ENCODE data around the gene APMAP.

APMAP gene

GRCh38 chr20:25033265-25033923 lies 40.8 kb upstream of the APMAP start:
- Histone ChIP-seq H3K36me3 (ENCODE audit: control insufficient read depth, low read depth, low read length) (no peaks in the 10 kb centered on the region), H3K27ac (ENCODE audit: low read length) (no peak overlapping the region), H3K27me3 (ENCODE audit: control insufficient read depth, insufficient read depth, low read length) (no peaks in the 10 kb centered on the region), H3K4me3 (ENCODE audit: low read length) (no peak overlapping the region), H3K4me1 (ENCODE audit: control insufficient read depth, low read depth, low read length) (no peaks in the 10 kb centered on the region), H3K9ac (ENCODE audit: low read length) (no peak overlapping the region), H3K9me3 (ENCODE audit: control insufficient read depth, low read depth, low read length) (no peaks in the 10 kb centered on the region)

DNA sequence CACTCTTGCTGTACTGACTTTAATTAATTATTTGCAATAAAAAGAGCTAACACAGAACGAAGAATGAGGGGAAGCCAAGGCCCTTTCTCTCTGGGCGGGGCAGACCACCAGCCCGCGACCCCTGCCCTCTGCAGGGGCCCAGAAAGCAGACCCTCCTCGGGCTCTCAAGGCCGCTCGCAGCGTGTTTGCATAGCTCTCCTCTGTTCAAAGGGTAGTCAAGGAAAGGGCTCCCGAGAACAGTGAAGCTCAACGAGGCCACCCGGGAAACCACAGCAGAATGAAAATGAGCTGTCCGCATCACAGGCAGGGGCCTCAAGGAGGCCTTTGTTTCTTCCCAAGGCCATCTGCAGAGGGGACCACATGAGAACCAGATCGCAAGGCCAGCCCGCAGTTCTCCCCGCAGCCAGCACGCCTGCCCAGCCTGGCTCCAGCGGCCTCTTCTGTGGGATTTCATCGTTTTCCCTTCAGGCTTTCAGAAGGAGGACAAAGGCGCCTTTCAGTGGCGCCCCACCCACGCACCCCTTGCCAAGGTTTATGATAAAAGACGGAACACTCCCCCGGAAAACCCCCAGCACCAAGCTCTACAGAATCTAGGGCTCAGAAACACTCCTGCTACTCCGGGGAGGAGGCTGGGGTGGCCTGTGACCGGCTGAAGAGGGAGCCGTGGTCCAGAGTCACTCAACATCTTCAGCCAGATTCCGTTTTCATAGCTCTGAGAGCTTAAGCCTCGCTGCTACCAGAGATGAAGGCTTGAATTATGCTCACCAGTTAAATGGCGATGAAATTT lies 40.1 kb upstream of the APMAP start:
- H3K36me3 ChIP-seq (ENCODE audit: control insufficient read depth, low read depth, low read length), result no peaks in the 10 kb centered on the region
- no peak overlapping the region for H3K4me3 ChIP-seq (ENCODE audit: low read length)
- H3K27me3 ChIP-seq (ENCODE audit: control insufficient read depth, insufficient read depth, low read length), result no peaks in the 10 kb centered on the region
- no peak overlapping the region for H3K9ac ChIP-seq (ENCODE audit: low read length)
- no peak overlapping the region for H3K27ac ChIP-seq (ENCODE audit: low read length)
- H3K9me3 ChIP-seq (ENCODE audit: control insufficient read depth, low read depth, low read length), result no peaks in the 10 kb centered on the region
- H3K4me1 ChIP-seq (ENCODE audit: control insufficient read depth, low read depth, low read length), result no peaks in the 10 kb centered on the region

GRCh38 chr20:25032065-25032477 lies 39.5 kb upstream of the APMAP start:
- H3K36me3 ChIP-seq (ENCODE audit: control insufficient read depth, low read depth, low read length), result no peaks in the 10 kb centered on the region
- no peak overlapping the region for H3K9ac ChIP-seq (ENCODE audit: low read length)
- no peak overlapping the region for H3K4me3 ChIP-seq (ENCODE audit: low read length)
- H3K9me3 ChIP-seq (ENCODE audit: control insufficient read depth, low read depth, low read length), result no peaks in the 10 kb centered on the region
- H3K27ac ChIP-seq (ENCODE audit: low read length), result no peak overlapping the region
- no peaks in the 10 kb centered on the region for H3K4me1 ChIP-seq (ENCODE audit: control insufficient read depth, low read depth, low read length)
- H3K27me3 ChIP-seq (ENCODE audit: control insufficient read depth, insufficient read depth, low read length), result no peaks in the 10 kb centered on the region

DNA sequence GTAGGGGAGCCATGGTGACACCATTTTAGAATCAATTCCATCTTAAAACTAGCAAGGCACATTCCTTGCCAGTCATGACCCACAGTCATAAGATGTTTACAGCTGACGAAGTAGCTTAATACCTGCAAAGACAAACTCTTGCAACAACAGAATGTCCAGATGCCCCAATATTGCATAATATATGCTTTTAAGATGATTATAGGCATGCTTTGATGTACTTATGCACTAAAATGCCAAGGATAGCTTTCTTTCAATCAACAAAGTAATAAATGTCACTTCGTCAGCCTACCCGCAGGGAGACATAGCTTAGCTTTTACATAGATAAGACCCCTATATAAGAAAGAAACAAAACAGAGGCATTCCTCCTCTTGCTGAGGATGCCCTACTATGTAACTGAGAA lies 38.7 kb upstream of the APMAP start:
- Histone ChIP-seq H3K4me3 (ENCODE audit: low read length) (no peak overlapping the region), H3K36me3 (ENCODE audit: control insufficient read depth, low read depth, low read length) (no peaks in the 10 kb centered on the region), H3K27ac (ENCODE audit: low read length) (no peak overlapping the region), H3K9ac (ENCODE audit: low read length) (no peak overlapping the region), H3K4me1 (ENCODE audit: control insufficient read depth, low read depth, low read length) (no peaks in the 10 kb centered on the region), H3K9me3 (ENCODE audit: control insufficient read depth, low read depth, low read length) (no peaks in the 10 kb centered on the region), H3K27me3 (ENCODE audit: control insufficient read depth, insufficient read depth, low read length) (no peaks in the 10 kb centered on the region)

DNA sequence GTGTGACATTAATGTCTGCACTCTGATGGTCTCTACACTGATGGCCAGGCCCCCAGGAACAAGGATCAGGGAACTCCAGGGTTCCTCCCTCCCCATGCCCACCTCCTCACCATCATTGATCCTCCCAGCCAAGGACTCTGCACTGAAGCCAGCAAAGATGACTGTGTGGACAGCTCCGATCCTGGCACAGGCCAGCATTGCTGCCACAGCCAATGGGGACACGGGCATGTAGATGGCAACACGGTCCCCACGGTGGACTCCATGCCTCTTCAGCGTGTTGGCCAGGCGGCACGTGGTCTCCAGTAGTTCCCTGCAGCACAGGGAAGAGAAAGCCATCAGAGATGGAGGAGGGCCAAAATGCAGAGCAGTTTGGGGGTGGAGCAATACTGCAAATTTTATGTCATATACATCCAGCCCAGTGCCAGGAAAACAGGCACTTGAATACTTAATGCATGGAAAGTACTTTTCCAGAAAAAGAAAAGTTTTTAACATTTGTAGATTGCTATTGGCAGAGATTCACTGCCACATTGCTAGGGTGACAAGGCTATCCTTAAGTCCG lies 38.2 kb upstream of the APMAP start:
- Histone ChIP-seq H3K27me3 (ENCODE audit: control insufficient read depth, insufficient read depth, low read length) (no peaks in the 10 kb centered on the region), H3K4me3 (ENCODE audit: low read length) (no peak overlapping the region), H3K9me3 (ENCODE audit: control insufficient read depth, low read depth, low read length) (no peaks in the 10 kb centered on the region), H3K9ac (ENCODE audit: low read length) (no peak overlapping the region), H3K27ac (ENCODE audit: low read length) (no peak overlapping the region), H3K36me3 (ENCODE audit: control insufficient read depth, low read depth, low read length) (no peaks in the 10 kb centered on the region), H3K4me1 (ENCODE audit: control insufficient read depth, low read depth, low read length) (no peaks in the 10 kb centered on the region)

GRCh38 chr20:25030007-25030648 lies 37.6 kb upstream of the APMAP start:
- H3K27ac ChIP-seq (ENCODE audit: low read length), result no peak overlapping the region
- no peak overlapping the region for H3K9ac ChIP-seq (ENCODE audit: low read length)
- no peak overlapping the region for H3K4me3 ChIP-seq (ENCODE audit: low read length)
- H3K9me3 ChIP-seq (ENCODE audit: control insufficient read depth, low read depth, low read length), result no peaks in the 10 kb centered on the region
- no peaks in the 10 kb centered on the region for H3K36me3 ChIP-seq (ENCODE audit: control insufficient read depth, low read depth, low read length)
- no peaks in the 10 kb centered on the region for H3K4me1 ChIP-seq (ENCODE audit: control insufficient read depth, low read depth, low read length)
- H3K27me3 ChIP-seq (ENCODE audit: control insufficient read depth, insufficient read depth, low read length), result no peaks in the 10 kb centered on the region

- Histone ChIP-seq H3K36me3 (ENCODE audit: control insufficient read depth, low read depth, low read length) (no peaks in the 10 kb centered on the region), H3K27me3 (ENCODE audit: control insufficient read depth, insufficient read depth, low read length) (no peaks in the 10 kb centered on the region), H3K9me3 (ENCODE audit: control insufficient read depth, low read depth, low read length) (no peaks in the 10 kb centered on the region), H3K9ac (ENCODE audit: low read length) (no peak overlapping the region), H3K4me1 (ENCODE audit: control insufficient read depth, low read depth, low read length) (no peaks in the 10 kb centered on the region), H3K27ac (ENCODE audit: low read length) (no peak overlapping the region), H3K4me3 (ENCODE audit: low read length) (no peak overlapping the region)
These were observed 33.5 kb upstream of the APMAP start for GRCh38 chr20:25025986-25026605.

DNA sequence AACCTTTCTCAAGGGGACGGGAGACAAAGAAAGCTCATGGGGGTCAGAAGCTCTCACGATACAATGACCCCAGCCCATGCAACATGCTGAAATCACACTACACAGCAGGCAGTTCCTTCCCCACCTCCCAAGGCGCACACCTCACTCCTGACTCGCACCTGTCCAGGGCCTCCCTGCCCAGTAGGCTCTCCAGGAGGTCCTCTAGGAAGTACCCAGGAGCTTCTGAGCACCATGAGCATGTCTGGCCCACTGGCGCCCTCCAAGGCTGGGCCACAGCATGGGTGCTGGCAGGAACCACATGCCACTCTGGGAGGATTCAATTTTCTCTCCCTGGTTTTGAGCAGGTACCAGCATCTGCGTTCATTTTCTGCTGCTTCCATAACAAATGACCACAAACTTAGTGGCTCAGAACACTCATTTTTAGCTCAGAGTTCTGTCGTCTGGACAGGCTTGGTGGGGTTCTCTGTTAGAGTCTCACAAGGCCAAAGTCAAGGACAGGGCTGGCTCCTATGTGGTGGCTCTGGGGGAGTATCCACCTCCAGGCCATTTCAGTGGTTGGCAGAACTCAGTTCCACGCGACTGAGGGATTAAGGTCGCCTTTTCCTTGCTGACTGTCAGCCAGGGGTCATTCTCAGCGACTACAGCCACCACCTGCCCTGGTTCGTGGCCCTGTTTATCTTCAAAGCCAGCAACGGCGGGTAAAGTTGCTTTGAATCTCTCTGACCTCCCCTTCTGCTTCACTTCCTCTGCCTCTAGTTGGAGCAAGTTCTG lies 32.7 kb upstream of the APMAP start:
- Histone ChIP-seq H3K27ac (ENCODE audit: low read length) (no peak overlapping the region), H3K4me1 (ENCODE audit: control insufficient read depth, low read depth, low read length) (no peaks in the 10 kb centered on the region), H3K9me3 (ENCODE audit: control insufficient read depth, low read depth, low read length) (no peaks in the 10 kb centered on the region), H3K4me3 (ENCODE audit: low read length) (no peak overlapping the region), H3K27me3 (ENCODE audit: control insufficient read depth, insufficient read depth, low read length) (no peaks in the 10 kb centered on the region), H3K9ac (ENCODE audit: low read length) (no peak overlapping the region), H3K36me3 (ENCODE audit: control insufficient read depth, low read depth, low read length) (no peaks in the 10 kb centered on the region)

GRCh38 chr20:25024171-25024570 lies 31.6 kb upstream of the APMAP start:
- H3K27ac ChIP-seq (ENCODE audit: low read length), result no peak overlapping the region
- no peaks in the 10 kb centered on the region for H3K36me3 ChIP-seq (ENCODE audit: control insufficient read depth, low read depth, low read length)
- H3K27me3 ChIP-seq (ENCODE audit: control insufficient read depth, insufficient read depth, low read length), result no peaks in the 10 kb centered on the region

DNA sequence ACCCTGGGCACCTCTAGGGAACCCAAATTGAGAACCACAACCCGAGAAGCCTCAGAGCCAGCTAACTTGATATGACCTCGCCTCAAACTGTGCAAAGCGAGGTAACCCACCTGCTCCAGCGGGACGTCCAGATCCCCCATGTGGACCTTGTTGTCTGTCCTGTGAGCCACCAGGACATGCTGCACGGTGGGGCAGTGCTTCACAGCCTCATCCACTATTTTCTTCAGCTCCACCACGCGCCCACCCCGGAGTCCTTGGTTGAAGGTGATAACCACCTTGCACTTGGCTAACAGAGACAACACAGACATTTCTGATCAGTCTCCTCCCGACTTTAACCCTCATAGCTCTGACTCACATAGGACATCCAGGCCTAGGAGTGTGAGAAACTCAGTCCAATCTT lies 30.8 kb upstream of the APMAP start:
- no peaks in the 10 kb centered on the region for H3K36me3 ChIP-seq (ENCODE audit: control insufficient read depth, low read depth, low read length)
- no peak overlapping the region for H3K27ac ChIP-seq (ENCODE audit: low read length)
- H3K4me1 ChIP-seq (ENCODE audit: control insufficient read depth, low read depth, low read length), result no peaks in the 10 kb centered on the region
- H3K9ac ChIP-seq (ENCODE audit: low read length), result no peak overlapping the region
- no peaks in the 10 kb centered on the region for H3K27me3 ChIP-seq (ENCODE audit: control insufficient read depth, insufficient read depth, low read length)
- H3K9me3 ChIP-seq (ENCODE audit: control insufficient read depth, low read depth, low read length), result no peaks in the 10 kb centered on the region
- H3K4me3 ChIP-seq (ENCODE audit: low read length), result no peak overlapping the region

More at GRCh38 chr20:25024171-25024570, 31.6 kb upstream of the APMAP start:
- no peaks in the 10 kb centered on the region for H3K4me1 ChIP-seq (ENCODE audit: control insufficient read depth, low read depth, low read length)
- H3K9ac ChIP-seq (ENCODE audit: low read length), result no peak overlapping the region
- H3K4me3 ChIP-seq (ENCODE audit: low read length), result no peak overlapping the region
- H3K9me3 ChIP-seq (ENCODE audit: control insufficient read depth, low read depth, low read length), result no peaks in the 10 kb centered on the region

DNA sequence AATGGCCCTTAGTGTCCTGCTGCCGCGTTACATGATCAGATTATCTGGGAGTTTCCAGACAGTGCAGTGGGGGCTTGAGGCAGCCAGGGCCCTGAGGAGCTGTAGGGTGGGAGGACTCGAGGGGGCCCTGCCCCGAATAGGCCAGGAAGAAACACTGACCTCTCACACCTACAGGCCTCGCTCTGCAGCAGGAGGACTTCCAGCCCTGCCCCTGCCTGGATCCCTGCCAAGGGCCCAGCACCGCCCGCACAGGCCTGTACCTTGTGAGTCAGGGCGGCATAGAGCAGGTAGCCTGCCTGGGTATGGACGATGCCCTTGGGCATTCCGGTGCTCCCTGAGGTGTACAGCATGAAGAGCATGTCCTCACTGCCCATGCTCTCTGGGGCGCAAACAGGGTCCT lies 30.1 kb upstream of the APMAP start:
- Histone ChIP-seq H3K9ac (ENCODE audit: low read length) (no peak overlapping the region), H3K36me3 (ENCODE audit: control insufficient read depth, low read depth, low read length) (no peaks in the 10 kb centered on the region), H3K9me3 (ENCODE audit: control insufficient read depth, low read depth, low read length) (no peaks in the 10 kb centered on the region), H3K27ac (ENCODE audit: low read length) (no peak overlapping the region), H3K4me1 (ENCODE audit: control insufficient read depth, low read depth, low read length) (peaks cover under 1% of the 10 kb centered on the region), H3K4me3 (ENCODE audit: low read length) (no peak overlapping the region), H3K27me3 (ENCODE audit: control insufficient read depth, insufficient read depth, low read length) (no peaks in the 10 kb centered on the region)
